K562 (cell line): ENCODE measurements around the gene ABHD4. TPM values are rescaled to one million over a fixed set of nuclear protein-coding genes. Genes with fewer than 3 reads are reported as not detected.

Experiments
- ATAC-seq: fragments of 200-7000 bp; cut with Tn5 transposase; 3 replicates; pipeline ENCODE4 v1.9.1; 2020; ENCODE audit warnings: moderate library complexity
- BruUV-seq: library from RNA; stranded (reverse); fragments of 400-500 nt; replicated peaks from 2 replicates; lab custom pipeline; 2021; lab: Mats Ljungman, UMichigan
- CTCF ChIA-PET: fragments of 300-600 bp; formaldehyde crosslinking; extraction: SDS; loops from one replicate; lab custom pipeline; 2021; ENCODE audit warnings: low intra/inter-chr PET ratio; lab: Yijun Ruan, JAX
- POLR2A ChIA-PET: fragments of 300-600, 350-650 bp; sonication (Branson Sonifier 250); formaldehyde crosslinking; extraction: SDS; loops from one replicate; lab custom pipeline; 2021; ENCODE audit warnings: antibody characterized with exemption, inconsistent platforms; lab: Yijun Ruan, JAX
- DNase-seq, 4 experiments: peaks; one replicate each; pipeline versions ENCODE4 v3.0.0 to v3.0.0-alpha.2; 2011 to 2018; ENCODE audit warnings: low spot score in 3 of 4, mixed read lengths in 3 of 4; ENCODE audit errors: extremely low read depth in 1 of 4
- FAIRE-seq: peaks from 2 replicates; lab custom pipeline; 2011; peaks lifted over from hg19 to GRCh38; lab: Jason Lieb, UNC
- H2AFZ ChIP-seq: 2 replicates; pipeline ENCODE4 v1.6.0; 2011; ENCODE audit warnings: low read depth, low read length, control low read depth, inconsistent platforms
- H3K27ac ChIP-seq: fragments of 200-600 bp; 3 replicates; pipeline ENCODE4 v1.8.0; 2011; ENCODE audit warnings: low read depth, mild to moderate bottlenecking, control low read depth, inconsistent platforms, low read length, moderate library complexity, mixed read lengths; ENCODE audit errors: extremely low read depth
- H3K27me3 ChIP-seq, 2 experiments: fragments of 300-600 bp in 1 of 2; 2 replicates in 1 of 2; 3 replicates in 1 of 2; pipeline versions ENCODE4 v1.6.0 to v1.8.0; 2011; ENCODE audit warnings: inconsistent platforms in 2 of 2, low read length in 2 of 2, mild to moderate bottlenecking in 1 of 2, mixed read lengths in 1 of 2, moderate library complexity in 1 of 2; ENCODE audit not compliant: control insufficient read depth in 2 of 2, insufficient read depth in 2 of 2
- H3K36me3 ChIP-seq: fragments of 300-600 bp; 3 replicates; pipeline ENCODE4 v1.8.0; 2011; ENCODE audit warnings: mild to moderate bottlenecking, low read length, inconsistent platforms; ENCODE audit not compliant: control insufficient read depth, insufficient read depth
- H3K4me1 ChIP-seq, 2 experiments: fragments of 200-600 bp in 1 of 2; replicated peaks in 1 of 2; 2 replicates in 1 of 2; 3 replicates in 1 of 2; pipeline versions ENCODE4 v1.5.1 to v1.8.0; 2011; ENCODE audit warnings: inconsistent platforms in 2 of 2, low read length in 2 of 2, mild to moderate bottlenecking in 1 of 2, mixed read lengths in 1 of 2, moderate library complexity in 1 of 2; ENCODE audit not compliant: control insufficient read depth in 2 of 2, insufficient read depth in 2 of 2
- H3K4me2 ChIP-seq: 2 replicates; pipeline ENCODE4 v1.6.1; 2011; ENCODE audit warnings: low read length, control low read depth, inconsistent platforms, mixed read lengths; ENCODE audit not compliant: insufficient read depth
- H3K4me3 ChIP-seq: fragments of 200-600 bp; sonication (generic), shearing (Covaris generic); 2 replicates; pipeline ENCODE4 v1.5.1; 2016; ENCODE audit warnings: control low read depth, inconsistent platforms
- H3K79me2 ChIP-seq: fragments of 200-600 bp; 3 replicates; pipeline ENCODE4 v1.8.0; 2011; ENCODE audit warnings: low read length, inconsistent platforms; ENCODE audit not compliant: control insufficient read depth, insufficient read depth
- H3K9ac ChIP-seq, 2 experiments: 2 replicates each; pipeline versions ENCODE4 v1.6.0 to v1.6.1; 2011; ENCODE audit warnings: low read depth in 2 of 2, low read length in 2 of 2, control low read depth in 1 of 2, inconsistent platforms in 1 of 2, mild to moderate bottlenecking in 1 of 2, mixed read lengths in 1 of 2; ENCODE audit not compliant: insufficient read depth in 1 of 2
- H3K9me1 ChIP-seq: one replicate; pipeline ENCODE4 v1.6.0; 2011; ENCODE audit warnings: inconsistent platforms, mild to moderate bottlenecking, low read length, moderate library complexity; ENCODE audit not compliant: control insufficient read depth, insufficient read depth
- H3K9me3 ChIP-seq: replicated peaks from 2 replicates; pipeline ENCODE4 v1.5.1; 2011; ENCODE audit warnings: low read depth, low read length, inconsistent platforms; ENCODE audit not compliant: control insufficient read depth, insufficient read depth
- H4K20me1 ChIP-seq: replicated peaks from 2 replicates; pipeline ENCODE4 v1.6.1; 2011; ENCODE audit warnings: low read length, inconsistent platforms, mixed read lengths; ENCODE audit not compliant: control insufficient read depth, insufficient read depth
- FIP1L1 ChIP-seq: fragments of 200-400 bp; formaldehyde crosslinking; IDR thresholded peaks from 2 replicates; pipeline ENCODE4 v1.6.1; 2018; ENCODE audit warnings: mild to moderate bottlenecking, low read depth, low read length; ENCODE audit not compliant: poor library complexity, severe bottlenecking
- FOXA3 ChIP-seq, 2 experiments: fragments of 450-650 bp in 1 of 2; sonication (generic) in 1 of 2; formaldehyde crosslinking; IDR thresholded peaks in 1 of 2; conservative IDR thresholded peaks in 1 of 2; 2 replicates each; pipeline versions ENCODE4 v1.4.0 to v1.8.0; 2020 to 2022; ENCODE audit warnings: mild to moderate bottlenecking in 2 of 2, missing genetic modification reagents in 1 of 2
- JUND ChIP-seq, 2 experiments: IDR thresholded peaks; 2 replicates in 1 of 2; 3 replicates in 1 of 2; pipeline ENCODE4 v1.6.1; 2011; ENCODE audit warnings: borderline replicate concordance in 2 of 2, low read depth in 2 of 2, low read length in 2 of 2, improper control_type of control experiment in 1 of 2, missing biosample characterization in 1 of 2, missing genetic modification characterization in 1 of 2, missing genetic modification reagents in 1 of 2
- RBM17 ChIP-seq: fragments of 200-400 bp; formaldehyde crosslinking; IDR thresholded peaks from 2 replicates; pipeline ENCODE4 v1.6.1; 2017; ENCODE audit warnings: low read depth, mild to moderate bottlenecking, low read length, borderline replicate concordance
- SIRT6 ChIP-seq: IDR thresholded peaks from one replicate; pipeline ENCODE4 v1.6.1; 2012; ENCODE audit warnings: low read depth, mild to moderate bottlenecking, control low read depth, inconsistent platforms, low read length, moderate library complexity
- WGBS: fragments of 100-300 bp; shearing (Covaris generic); methylation state at CpG from one replicate; pipeline ENCODE4 v1.1.6; 2016; ENCODE audit warnings: low coverage, mixed read lengths; ENCODE audit not compliant: insufficient coverage; ENCODE audit errors: missing lambda C conversion rate; 5-methylcytosine and 5-hydroxymethylcytosine counted together
- in situ Hi-C: fragments of 300-500 bp; cut with MboI; formaldehyde crosslinking; loops from 4 replicates; pipeline ENCODE4 v1.15.0; 2018; ENCODE audit warnings: inconsistent platforms, mixed read lengths
- intact Hi-C: fragments of 100-400 bp; cut with micrococcal nuclease; formaldehyde crosslinking; loops from 2 replicates; pipeline ENCODE4 v1.14.2; 2022
- polyA plus RNA-seq, 8 experiments: library from polyadenylated mRNA; depleted of rRNA in 4 of 8; stranded (reverse) in 5 of 8; unstranded in 3 of 8; fragments of >200 nt; fragmentation: Nextera tagmentation in 2 of 8; fragmentation: Illumina TruSeq in 1 of 8; extraction: Ambion mirVana in 2 of 8; extraction: Trizol in 1 of 8; gene quantifications; 2 replicates each; pipeline versions ENCODE4 v1.2.1 to v1.2.3, GENCODE V29; 2011 to 2014; ENCODE audit warnings: inconsistent platforms in 1 of 8, missing spikeins in 1 of 8
- total RNA-seq, 7 experiments: library from RNA; depleted of rRNA in 6 of 7; stranded (reverse); fragments of >200 nt in 6 of 7; fragmentation: Illumina TruSeq in 2 of 7; extraction: Trizol in 2 of 7; gene quantifications; 2 replicates each; pipeline versions ENCODE4 v1.2.1 to v1.2.3, GENCODE V29; 2011 to 2021; ENCODE audit warnings: low replicate concordance in 1 of 7
- TF ChIP-seq, protein P1 (sequence below), 2 experiments: fragments of 200-800 bp in 1 of 2; sonication (Bioruptor generic) in 1 of 2; sonication (generic) in 1 of 2; formaldehyde crosslinking in 1 of 2; IDR thresholded peaks in 1 of 2; conservative IDR thresholded peaks in 1 of 2; 2 replicates each; pipeline versions ENCODE4 v1.5.0 to v1.6.1; 2016 to 2020; ENCODE audit warnings: missing compliant biosample characterization in 1 of 2, missing genetic modification characterization in 1 of 2, missing genetic modification reagents in 1 of 2

ABHD4 gene
- total and polyA plus RNA-seq, 9 of the 15 experiments (the other 6 are each of a cell fraction or from before 2014, with no cell fraction given), result 3.6 to 12.0 (median 7.2) TPM

DNA sequence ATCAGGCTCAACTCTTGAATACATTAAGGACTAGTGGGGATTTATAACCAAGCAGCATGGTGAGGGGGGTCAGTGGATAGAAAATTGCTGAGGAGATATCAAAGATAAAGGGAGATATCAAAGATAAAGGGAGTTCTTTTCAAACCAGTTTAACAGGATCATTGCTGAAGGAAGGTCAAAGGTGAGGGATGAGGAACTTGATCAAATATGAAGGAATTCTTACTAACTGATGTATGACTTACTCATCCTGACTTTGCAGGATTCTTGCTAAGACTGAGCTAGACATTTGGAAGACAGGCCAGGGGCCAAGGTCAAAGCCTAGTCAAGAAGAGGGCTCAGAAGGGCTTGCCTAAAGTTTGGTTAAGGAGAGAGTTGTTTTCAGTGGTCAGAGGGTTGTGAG lies 4.8 kb downstream of the ABHD4 start (continued):
- TF ChIP-seq, protein P1, sequence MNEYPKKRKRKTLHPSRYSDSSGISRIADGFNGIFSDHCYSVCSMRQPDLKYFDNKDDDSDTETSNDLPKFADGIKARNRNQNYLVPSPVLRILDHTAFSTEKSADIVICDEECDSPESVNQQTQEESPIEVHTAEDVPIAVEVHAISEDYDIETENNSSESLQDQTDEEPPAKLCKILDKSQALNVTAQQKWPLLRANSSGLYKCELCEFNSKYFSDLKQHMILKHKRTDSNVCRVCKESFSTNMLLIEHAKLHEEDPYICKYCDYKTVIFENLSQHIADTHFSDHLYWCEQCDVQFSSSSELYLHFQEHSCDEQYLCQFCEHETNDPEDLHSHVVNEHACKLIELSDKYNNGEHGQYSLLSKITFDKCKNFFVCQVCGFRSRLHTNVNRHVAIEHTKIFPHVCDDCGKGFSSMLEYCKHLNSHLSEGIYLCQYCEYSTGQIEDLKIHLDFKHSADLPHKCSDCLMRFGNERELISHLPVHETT (CRISPR knock-in tag; conservative IDR thresholded peaks at IDR 0.05 in 1 of 2, IDR thresholded peaks at IDR 0.05 in 1 of 2), result no peak
- no peak for TF ChIP-seq FIP1L1
- no peak for TF ChIP-seq RBM17
- no peak for TF ChIP-seq JUND (IDR thresholded peaks at IDR 0.05; ENCODE audit: borderline replicate concordance, low read depth, low read length)
- TF ChIP-seq JUND (tag; IDR thresholded peaks at IDR 0.05; ENCODE audit: borderline replicate concordance, low read depth, low read length), result no peak

GRCh38 chr14:22606380-22606779 lies 8.3 kb downstream of the ABHD4 start:
- 59% methylated on average over 6 of the region's 6 CpGs for WGBS
- Histone ChIP-seq H2AFZ (no peak overlapping the region), H3K4me3 (no peak overlapping the region), H3K9me3 (no peaks in the 10 kb centered on the region), H3K27me3 (no peaks in the 10 kb centered on the region), H3K4me1 (no peaks in the 10 kb centered on the region; a peak in 1 of 5 replicates), H3K27ac (no peak overlapping the region), H3K9me1 (no peaks in the 10 kb centered on the region), H3K36me3 (peaks cover 61% of the 10 kb centered on the region; the same call in 2 of the 3 replicates), H3K79me2 (no peaks in the 10 kb centered on the region), H3K4me2 (no peak overlapping the region), H3K9ac (no peak overlapping the region), H4K20me1 (no peaks in the 10 kb centered on the region; the same call in 1 of the 2 replicates)
- in situ Hi-C loops, result no loop called here
- CTCF ChIA-PET, result no interaction called here
- FAIRE-seq, result no peak
- ATAC-seq, result no peak
- no TSS peak for BruUV-seq
- TF ChIP-seq SIRT6 (no peak), FOXA3 (CRISPR knock-in tag; conservative IDR thresholded peaks at IDR 0.05 in 1 of 2, IDR thresholded peaks at IDR 0.05 in 1 of 2) (peak in 1 of 2 experiments; percentile 40; a peak in 1 of 4 replicates)
- intact Hi-C loops, result no loop called here
- POLR2A ChIA-PET, result no interaction called here
- no peak for DNase-seq
